Activated CD8-positive, alpha-beta T cell treated with anti-CD3 and anti-CD28 coated beads for 36 hours (primary cell): ENCODE results near the gene CYP4B1. TPM values are rescaled to one million over a fixed set of nuclear protein-coding genes. Genes with fewer than 3 reads are reported as not detected.

Source experiments
- ATAC-seq: fragments of 200-7000 bp; cut with Tn5 transposase; one replicate; pipeline ENCODE4 v1.10.0; 2021; ENCODE audit warnings: mild to moderate bottlenecking, moderate library complexity
- CTCF ChIA-PET: fragments of 350-600 bp; sonication (Branson Sonifier 250); formaldehyde crosslinking; loops from one replicate; lab custom pipeline; 2021; ENCODE audit warnings: antibody characterized with exemption; lab: Charles Lee
- POLR2A ChIA-PET: fragments of 350-600 bp; sonication (Branson Sonifier 250); formaldehyde crosslinking; loops from one replicate; lab custom pipeline; 2021; ENCODE audit warnings: antibody characterized with exemption; lab: Charles Lee
- DNase-seq: peaks from one replicate; pipeline ENCODE4 v3.0.0-alpha.2; 2020
- H3K27ac Mint-ChIP-seq: one replicate; pipeline ENCODE4 v1.8.0; 2021; ENCODE audit warnings: mild to moderate bottlenecking, mixed read lengths
- H3K27me3 Mint-ChIP-seq: one replicate; pipeline ENCODE4 v1.8.0; 2021; ENCODE audit warnings: mixed read lengths
- H3K36me3 Mint-ChIP-seq: one replicate; pipeline ENCODE4 v1.8.0; 2021; ENCODE audit warnings: low read depth, mixed read lengths
- H3K4me1 Mint-ChIP-seq: one replicate; pipeline ENCODE4 v1.8.0; 2021; ENCODE audit warnings: low read depth, mixed read lengths
- H3K4me3 Mint-ChIP-seq: one replicate; pipeline ENCODE4 v1.8.0; 2021; ENCODE audit warnings: mild to moderate bottlenecking, moderate library complexity, mixed read lengths
- H3K9me3 Mint-ChIP-seq: one replicate; pipeline ENCODE4 v1.8.0; 2021; ENCODE audit warnings: mixed read lengths
- intact Hi-C: fragments of 100-400 bp; cut with micrococcal nuclease; formaldehyde crosslinking; loops from one replicate; pipeline ENCODE4 v1.10.0; 2022
- total RNA-seq, 2 experiments: library from RNA; stranded (reverse); gene quantifications; one replicate each; pipeline ENCODE4 v1.2.3, GENCODE V29; 2021
- TF ChIP-seq, protein P1 (sequence below): fragments of 200-600 bp; IDR thresholded peaks from one replicate; pipeline ENCODE4 v1.8.0; 2022; ENCODE audit warnings: antibody characterized with exemption, mild to moderate bottlenecking

CYP4B1 gene
- total RNA-seq, 2 experiments from 2014 or later, result not detected

DNA sequence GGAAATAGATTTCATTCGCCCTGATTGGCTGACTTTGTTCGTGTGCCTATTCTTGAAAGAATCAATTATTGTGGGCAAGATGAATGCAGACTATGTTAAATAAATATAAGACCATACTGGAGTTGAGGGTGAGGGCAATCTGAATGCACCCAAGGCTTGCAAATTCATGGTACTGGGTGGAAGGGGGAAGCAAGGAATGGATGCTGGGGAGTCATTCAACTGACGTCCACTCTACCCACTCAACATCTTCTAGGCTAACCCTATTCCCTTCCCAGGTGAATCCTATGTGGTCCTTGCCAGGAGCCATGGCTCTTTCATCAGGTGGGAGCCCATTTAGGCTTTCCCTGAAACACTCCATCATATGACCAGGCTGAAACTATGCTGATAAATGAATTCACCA lies 5.7 kb upstream of the CYP4B1 start:
- POLR2A ChIA-PET, result no interaction called here
- H3K9me3 Mint-ChIP-seq, result no peaks in the 10 kb centered on the region
- DNase-seq (no peak), ATAC-seq (no peak)
- intact Hi-C loops, result no loop called here
- TF ChIP-seq, protein P1, sequence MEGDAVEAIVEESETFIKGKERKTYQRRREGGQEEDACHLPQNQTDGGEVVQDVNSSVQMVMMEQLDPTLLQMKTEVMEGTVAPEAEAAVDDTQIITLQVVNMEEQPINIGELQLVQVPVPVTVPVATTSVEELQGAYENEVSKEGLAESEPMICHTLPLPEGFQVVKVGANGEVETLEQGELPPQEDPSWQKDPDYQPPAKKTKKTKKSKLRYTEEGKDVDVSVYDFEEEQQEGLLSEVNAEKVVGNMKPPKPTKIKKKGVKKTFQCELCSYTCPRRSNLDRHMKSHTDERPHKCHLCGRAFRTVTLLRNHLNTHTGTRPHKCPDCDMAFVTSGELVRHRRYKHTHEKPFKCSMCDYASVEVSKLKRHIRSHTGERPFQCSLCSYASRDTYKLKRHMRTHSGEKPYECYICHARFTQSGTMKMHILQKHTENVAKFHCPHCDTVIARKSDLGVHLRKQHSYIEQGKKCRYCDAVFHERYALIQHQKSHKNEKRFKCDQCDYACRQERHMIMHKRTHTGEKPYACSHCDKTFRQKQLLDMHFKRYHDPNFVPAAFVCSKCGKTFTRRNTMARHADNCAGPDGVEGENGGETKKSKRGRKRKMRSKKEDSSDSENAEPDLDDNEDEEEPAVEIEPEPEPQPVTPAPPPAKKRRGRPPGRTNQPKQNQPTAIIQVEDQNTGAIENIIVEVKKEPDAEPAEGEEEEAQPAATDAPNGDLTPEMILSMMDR, result no peak
- no peaks in the 10 kb centered on the region for H3K36me3 Mint-ChIP-seq
- no peak overlapping the region for H3K27ac Mint-ChIP-seq
- H3K27me3 Mint-ChIP-seq, result peaks cover 34% of the 10 kb centered on the region
- CTCF ChIA-PET, result no interaction called here
- no peaks in the 10 kb centered on the region for H3K4me1 Mint-ChIP-seq
- no peak overlapping the region for H3K4me3 Mint-ChIP-seq

DNA sequence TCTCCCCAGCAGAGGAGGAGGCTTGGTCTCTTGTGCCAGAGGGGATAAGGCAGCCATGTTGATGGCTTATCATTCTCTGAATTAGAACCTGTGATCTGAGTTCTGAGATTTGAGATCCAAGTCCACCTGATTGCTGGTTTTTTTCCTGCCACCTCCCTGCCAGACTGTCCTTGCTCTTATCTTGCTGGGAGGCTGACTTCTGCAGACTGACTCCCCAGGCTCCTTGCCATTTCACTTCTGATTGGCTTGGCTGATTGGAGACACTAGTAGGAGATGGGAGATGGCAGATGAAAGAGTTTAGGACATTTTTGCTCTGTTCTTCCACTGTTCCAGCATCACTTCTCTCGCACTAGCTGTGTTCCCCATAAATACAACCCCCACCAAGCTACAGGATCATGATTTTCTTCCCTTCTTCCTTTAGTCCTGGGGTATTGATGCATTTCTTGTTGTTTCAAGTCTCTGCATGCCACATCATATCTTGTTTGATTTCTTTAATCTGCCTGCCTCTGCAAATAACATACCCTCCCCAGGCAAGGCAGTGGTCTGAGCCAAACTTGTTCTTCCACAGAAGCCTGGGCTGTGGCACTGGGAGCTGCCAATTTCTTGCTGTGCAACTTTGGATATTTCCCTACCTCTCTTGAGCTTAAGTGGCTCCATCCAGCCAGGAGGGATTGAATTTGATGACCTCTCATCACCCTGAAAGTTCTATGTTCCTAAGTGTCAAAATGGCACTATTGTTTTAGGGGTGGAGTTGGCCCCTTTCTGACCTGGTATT lies 963 bp upstream of the CYP4B1 start:
- TF ChIP-seq, protein P1, result no peak
- no peaks in the 10 kb centered on the region for H3K36me3 Mint-ChIP-seq
- ChIA-PET POLR2A (no interaction called here), CTCF (no interaction called here)
- H3K4me1 Mint-ChIP-seq, result no peaks in the 10 kb centered on the region
- intact Hi-C loops, result no loop called here
- H3K27me3 Mint-ChIP-seq, result peaks cover 16% of the 10 kb centered on the region
- no peak overlapping the region for H3K27ac Mint-ChIP-seq
- H3K4me3 Mint-ChIP-seq, result no peak overlapping the region
- DNase-seq (no peak), ATAC-seq (no peak)
- no peaks in the 10 kb centered on the region for H3K9me3 Mint-ChIP-seq

DNA sequence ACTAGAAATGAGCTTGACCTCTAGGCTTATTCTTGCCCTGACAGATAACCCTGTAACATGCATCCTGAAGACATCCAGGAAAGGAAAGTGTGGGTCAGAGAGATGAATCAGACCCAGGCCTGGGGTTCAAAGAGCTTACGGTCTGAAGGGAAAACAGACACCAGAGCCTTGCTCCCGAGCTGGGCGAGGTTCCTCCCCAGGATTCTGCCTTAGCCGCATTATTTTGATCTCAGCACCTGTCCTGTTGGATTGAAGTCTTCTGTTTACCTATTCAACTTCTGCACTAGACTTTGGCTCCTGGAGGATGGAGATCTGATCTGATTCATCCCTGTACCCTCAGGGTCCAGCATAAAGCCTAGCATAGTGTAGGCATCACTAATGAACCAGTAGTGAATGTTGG lies 1.9 kb downstream of the CYP4B1 start:
- no peaks in the 10 kb centered on the region for H3K9me3 Mint-ChIP-seq
- ChIA-PET POLR2A (no interaction called here), CTCF (no interaction called here)
- H3K4me3 Mint-ChIP-seq, result no peak overlapping the region
- no peaks in the 10 kb centered on the region for H3K4me1 Mint-ChIP-seq
- H3K27ac Mint-ChIP-seq, result no peak overlapping the region
- ATAC-seq (no peak), DNase-seq (no peak)
- no peaks in the 10 kb centered on the region for H3K36me3 Mint-ChIP-seq
- intact Hi-C loops, result no loop called here
- TF ChIP-seq, protein P1, result no peak
- H3K27me3 Mint-ChIP-seq, result peaks cover 14% of the 10 kb centered on the region

DNA sequence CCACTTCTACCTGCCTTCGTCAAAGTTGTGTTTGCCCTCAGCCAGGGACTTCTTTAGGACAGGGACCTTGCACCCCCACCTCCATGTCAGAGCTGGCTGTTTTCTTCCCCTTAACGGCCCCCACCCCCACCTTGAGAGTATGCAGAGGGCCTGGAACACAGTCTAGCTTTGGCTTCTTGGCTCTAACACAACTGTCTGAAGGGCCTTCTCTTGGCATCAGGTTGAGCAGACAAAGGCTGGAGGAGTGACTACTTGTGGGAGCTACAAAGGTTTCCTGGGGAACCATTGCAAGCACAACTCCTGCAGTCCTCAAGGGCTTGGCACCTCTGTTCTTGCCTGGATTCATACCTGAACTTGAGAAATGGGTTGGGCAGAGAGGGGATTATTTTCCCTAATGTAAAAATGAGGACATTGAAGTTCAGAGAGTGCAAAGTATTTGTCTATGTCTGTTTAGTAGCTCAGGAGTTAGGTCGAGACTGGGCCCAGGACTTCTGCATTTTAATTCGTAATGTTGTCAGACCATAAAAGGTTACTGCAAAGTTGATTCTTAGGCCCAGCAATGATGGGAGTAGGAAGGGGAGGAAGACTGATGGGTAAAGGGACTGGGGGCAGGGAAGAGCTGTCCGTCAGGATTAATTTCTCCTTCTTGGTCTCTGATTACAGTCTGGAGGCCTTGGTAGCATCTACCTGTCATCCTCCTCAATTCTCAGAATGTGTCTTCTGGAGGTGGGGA lies 2.6 kb downstream of the CYP4B1 start:
- H3K27ac Mint-ChIP-seq, result no peak overlapping the region
- ATAC-seq, result no peak
- H3K4me1 Mint-ChIP-seq, result no peaks in the 10 kb centered on the region
- no peak overlapping the region for H3K4me3 Mint-ChIP-seq
- no peaks in the 10 kb centered on the region for H3K9me3 Mint-ChIP-seq
- ChIA-PET POLR2A (no interaction called here), CTCF (no interaction called here)
- intact Hi-C loops, result no loop called here
- TF ChIP-seq, protein P1, result no peak
- peaks cover 11% of the 10 kb centered on the region for H3K27me3 Mint-ChIP-seq
- no peak for DNase-seq
- no peaks in the 10 kb centered on the region for H3K36me3 Mint-ChIP-seq

DNA sequence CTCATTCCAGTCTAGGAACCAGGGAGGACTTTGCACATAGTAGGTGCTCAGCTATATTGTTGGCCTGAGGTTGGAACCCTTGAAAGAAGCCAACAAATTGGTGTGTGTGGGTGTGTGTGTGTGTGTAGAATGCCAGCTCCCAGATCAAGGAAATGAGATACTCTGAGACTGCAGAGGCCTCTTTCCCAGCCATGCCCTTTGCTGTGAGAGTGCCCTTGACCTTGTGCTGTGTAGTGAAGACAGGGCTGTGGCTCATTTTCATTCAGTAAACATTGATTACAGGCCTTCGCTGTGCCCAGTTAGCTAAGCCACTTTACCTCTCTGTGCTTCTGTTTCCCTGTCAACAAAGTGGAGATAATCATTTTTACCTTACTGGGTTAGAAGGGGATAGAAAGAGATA lies 3.2 kb downstream of the CYP4B1 start:
- Mint-ChIP-seq H3K4me3 (no peak overlapping the region), H3K36me3 (no peaks in the 10 kb centered on the region), H3K27ac (no peak overlapping the region), H3K9me3 (no peaks in the 10 kb centered on the region), H3K4me1 (no peaks in the 10 kb centered on the region), H3K27me3 (peaks cover 7% of the 10 kb centered on the region)
- DNase-seq (no peak), ATAC-seq (no peak)
- POLR2A ChIA-PET, result no interaction called here
- CTCF ChIA-PET, result no interaction called here
- intact Hi-C loops, result no loop called here
- TF ChIP-seq, protein P1, result no peak
